ENCODE measurements around the gene EPS15.

GRCh38 chr1:51421964-51422363 lies 97.1 kb downstream of the EPS15 start:
- no peak for TF ChIP-seq CTCF (conservative IDR thresholded peaks at IDR 0.05 in 1 of 2, IDR thresholded peaks at IDR 0.05 in 1 of 2; ENCODE audit: extremely low read depth in 1 of 2, insufficient read depth in 1 of 2, low read depth in 1 of 2, low read length in 2 of 2)
- TF ChIP-seq EZH2 (IDR thresholded peaks at IDR 0.05; ENCODE audit: borderline replicate concordance, low read length) = no peak

Data from mammary epithelial cell (primary cell).